ENCODE data around the gene IFITM2. TPM values are rescaled to one million over a fixed set of nuclear protein-coding genes. Genes with fewer than 3 reads are reported as not detected.
"Not testable (repeated sequence)": the region's sequence is repeated elsewhere in the genome, so short reads cannot be mapped to it uniquely, and the experiment has no call there.

IFITM2 gene
- polyA plus RNA-seq, 1 donor, result 79.2 TPM

- DNase-seq, result not testable (repeated sequence)
These were observed 2.5 kb downstream of the IFITM2 start for GRCh38 chr11:309979-310572.

DNA sequence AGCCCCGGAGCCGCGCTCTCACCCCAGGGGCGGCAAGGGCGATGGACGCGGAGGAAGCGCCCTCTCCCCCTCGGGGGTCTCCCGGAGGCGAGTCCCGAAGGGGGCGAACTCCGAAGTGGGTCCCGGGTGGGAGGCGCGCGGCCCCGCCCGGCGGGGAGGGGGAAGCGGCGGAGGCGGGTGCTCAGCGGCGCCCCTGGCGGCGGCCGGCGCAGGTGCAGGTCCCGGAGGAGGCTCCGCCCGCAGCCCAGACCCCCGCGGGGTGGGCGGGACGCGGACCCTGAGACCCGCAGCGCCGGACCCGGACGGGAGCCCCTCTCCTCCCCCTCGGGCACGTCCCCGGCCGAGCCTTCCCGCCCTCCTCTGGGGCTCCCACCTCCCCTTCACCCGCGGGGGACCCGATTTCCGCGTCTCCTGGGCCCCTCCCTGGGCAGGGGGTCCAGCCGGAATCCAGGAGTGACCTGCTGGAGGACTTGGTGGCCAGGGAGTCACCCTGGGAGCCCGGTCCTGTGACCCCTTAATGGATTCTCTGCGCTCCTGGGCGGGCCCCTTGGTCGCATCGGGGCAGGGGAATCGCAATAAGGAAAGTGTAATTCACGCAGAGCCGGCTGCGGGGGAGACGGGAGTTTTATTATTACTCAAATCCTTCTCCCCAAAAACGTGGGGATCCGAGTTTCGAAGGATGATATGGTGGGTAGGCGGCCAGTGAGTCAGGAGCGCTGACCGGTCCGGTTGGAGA is 3.6 kb downstream of the IFITM2 start:
- DNase-seq, result not testable (repeated sequence)

DNA sequence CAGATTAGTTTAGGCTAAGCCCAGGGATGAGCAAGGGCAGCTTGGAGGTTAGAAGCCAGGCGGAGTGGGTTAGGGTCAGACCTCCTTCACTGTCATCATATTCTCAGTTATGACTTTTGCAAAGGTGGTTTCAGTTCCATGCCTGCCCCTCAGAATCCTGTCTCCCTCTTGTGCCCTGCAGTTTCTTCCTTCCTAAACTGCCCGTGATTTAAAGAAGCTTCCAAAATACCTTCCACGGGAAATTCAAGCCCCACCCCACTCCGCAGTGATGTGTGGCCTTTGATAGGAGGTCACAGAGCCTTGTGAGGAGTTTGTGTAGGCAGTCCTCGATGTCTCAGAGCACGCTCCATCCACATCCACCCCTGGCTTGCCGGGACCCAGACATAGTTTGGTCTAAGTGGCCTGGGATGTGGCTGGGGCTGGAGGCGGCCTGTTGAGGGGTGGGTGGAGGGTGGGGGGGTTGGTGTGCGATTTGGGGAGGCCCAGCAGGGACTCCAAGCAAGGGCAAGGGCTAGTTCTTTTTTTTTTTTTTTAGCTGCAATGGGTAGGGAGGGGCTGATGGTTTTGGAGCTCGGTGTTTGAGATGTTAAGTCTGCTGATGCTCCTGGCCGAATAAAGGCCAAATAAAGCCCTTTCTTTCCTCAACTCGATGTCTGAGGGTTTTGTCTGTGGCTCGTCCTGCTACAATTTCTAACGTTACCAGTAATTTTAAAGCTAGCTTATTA is 4.6 kb downstream of the IFITM2 start:
- DNase-seq, result no peak

GRCh38 chr11:313304-313786 is 5.7 kb downstream of the IFITM2 start:
- DNase-seq, result no peak

DNA sequence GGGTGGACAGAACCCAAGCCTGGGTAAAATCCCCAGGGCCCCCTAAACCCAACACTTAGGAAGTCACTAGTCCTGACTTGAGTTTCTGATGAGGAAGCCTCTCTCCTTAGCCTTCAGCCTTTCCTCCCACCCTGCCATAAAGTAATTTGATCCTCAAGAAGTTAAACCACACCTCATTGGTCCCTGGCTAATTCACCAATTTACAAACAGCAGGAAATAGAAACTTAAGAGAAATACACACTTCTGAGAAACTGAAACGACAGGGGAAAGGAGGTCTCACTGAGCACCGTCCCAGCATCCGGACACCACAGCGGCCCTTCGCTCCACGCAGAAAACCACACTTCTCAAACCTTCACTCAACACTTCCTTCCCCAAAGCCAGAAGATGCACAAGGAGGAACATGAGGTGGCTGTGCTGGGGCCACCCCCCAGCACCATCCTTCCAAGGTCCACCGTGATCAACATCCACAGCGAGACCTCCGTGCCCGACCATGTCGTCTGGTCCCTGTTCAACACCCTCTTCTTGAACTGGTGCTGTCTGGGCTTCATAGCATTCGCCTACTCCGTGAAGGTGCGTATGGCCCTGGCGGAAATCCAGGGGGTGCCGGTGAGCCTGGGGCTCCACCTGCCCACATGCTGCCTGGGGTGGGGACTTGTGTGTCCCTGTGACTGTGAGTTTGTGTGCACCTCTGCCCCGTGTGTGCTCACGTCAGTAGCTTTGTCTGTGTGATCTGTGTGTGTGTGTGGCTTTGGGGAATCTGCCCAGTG is 6.4 kb downstream of the IFITM2 start, which contains the start of gene IFITM1:
IFITM1 (plus strand) TSS at position 254 of the 767 bp plus-strand sequence; CDS start at position 385, 131 bp downstream.
- DNase-seq, result no peak

DNA sequence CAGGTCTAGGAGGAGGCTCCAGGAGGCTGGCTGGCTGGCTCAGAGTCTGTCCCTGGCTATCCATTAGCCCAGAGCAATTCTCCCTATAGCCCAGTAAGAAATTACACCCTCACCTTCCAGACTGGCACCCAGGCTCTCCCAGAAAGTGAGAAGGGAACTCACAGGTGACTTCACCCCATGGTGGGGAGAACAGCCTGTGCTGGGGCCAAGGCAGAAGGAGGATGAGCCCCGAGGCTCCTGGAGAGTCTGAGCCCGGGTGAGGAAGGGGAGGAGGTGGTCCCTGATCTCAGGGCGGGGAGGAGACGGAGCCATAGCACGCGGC is 6.9 kb downstream of the IFITM2 start:
- DNase-seq, result not testable (repeated sequence)

DNA sequence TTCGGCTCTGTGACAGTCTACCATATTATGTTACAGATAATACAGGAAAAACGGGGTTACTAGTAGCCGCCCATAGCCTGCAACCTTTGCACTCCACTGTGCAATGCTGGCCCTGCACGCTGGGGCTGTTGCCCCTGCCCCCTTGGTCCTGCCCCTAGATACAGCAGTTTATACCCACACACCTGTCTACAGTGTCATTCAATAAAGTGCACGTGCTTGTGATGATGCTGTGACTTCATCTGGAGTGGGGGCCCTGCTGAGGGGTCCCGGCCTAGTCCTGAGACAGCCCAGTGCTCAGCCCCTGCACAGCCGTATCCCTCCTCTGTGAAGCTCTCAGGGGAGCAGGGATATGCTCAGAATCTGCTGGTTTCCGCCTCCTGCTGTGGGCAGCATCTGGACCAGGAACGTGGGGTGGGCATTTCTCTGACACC is 7.5 kb downstream of the IFITM2 start:
- DNase-seq, result no peak

DNA sequence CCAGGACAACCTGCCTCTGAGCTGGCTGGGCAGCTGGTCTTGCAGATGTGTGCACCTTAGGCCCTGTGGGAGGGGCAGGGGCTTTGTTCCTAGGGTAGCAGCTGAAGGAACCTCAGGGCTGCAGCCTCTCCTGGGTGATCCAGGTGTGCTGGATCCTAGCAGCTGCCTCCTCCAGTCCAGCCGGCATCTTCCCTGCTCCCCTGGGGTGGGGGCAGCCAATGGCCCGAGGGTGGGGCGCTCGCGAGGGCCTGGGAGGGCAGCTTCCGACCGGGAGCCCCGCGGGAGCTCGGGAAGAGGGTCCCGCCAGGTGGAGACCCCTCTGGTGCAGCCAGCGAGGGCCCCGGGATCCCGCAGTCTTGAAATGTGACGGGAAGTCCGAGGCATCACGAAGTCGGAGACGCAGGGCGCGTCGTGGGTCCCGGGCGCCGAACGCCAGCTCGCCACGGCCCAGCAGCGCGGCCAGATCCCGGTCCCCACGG is 7.9 kb downstream of the IFITM2 start:
- no peak for DNase-seq

GRCh38 chr11:316031-316701 is 8.6 kb downstream of the IFITM2 start:
- DNase-seq, result no peak

DNA sequence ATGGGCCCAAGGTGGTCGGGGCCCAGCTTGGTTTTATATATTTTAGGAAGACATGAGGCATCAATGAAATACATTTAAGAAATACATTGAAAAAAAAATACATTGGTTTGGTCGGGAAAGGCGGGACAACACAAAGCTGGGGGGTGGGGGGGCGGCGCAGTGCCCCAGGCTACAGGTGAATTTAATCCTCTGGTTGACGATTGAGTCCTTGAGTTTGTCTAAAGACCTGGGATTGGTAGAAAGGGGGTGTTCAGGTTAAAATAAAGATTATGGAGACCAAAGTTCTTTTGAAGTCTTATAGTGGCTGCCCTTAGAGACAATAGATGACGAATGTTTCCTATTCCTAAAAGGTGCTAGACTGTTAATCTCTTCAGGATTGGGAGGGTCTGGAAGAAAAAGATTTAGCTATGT is 9.3 kb downstream of the IFITM2 start:
- no peak for DNase-seq

GRCh38 chr11:317668-318404 is 10.2 kb downstream of the IFITM2 start:
- not testable (repeated sequence) for DNase-seq

DNA sequence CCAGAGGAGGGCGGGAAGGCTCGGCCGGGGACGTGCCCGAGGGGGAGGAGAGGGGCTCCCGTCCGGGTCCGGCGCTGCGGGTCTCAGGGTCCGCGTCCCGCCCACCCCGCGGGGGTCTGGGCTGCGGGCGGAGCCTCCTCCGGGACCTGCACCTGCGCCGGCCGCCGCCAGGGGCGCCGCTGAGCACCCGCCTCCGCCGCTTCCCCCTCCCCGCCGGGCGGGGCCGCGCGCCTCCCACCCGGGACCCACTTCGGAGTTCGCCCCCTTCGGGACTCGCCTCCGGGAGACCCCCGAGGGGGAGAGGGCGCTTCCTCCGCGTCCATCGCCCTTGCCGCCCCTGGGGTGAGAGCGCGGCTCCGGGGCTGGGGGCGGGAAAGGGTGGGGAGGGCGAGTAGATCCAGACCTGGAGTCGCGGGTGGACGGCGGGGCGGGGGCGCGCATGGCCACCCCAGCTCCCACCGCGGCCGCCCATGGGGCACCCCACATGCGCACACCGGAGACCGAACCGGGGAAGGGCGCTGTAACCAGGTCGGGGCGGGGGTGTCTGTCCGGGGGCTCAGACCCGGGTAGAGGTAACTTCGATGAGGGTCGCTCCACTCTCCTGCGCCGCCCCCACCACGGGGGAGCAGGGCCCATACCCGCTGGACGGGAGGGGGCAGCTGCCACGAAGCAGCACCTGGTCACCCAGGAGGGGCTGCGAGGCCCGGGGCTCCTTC is 10.9 kb downstream of the IFITM2 start:
- DNase-seq, result not testable (repeated sequence)

GRCh38 chr11:319121-319887 is 11.7 kb downstream of the IFITM2 start:
- not testable (repeated sequence) for DNase-seq

DNA sequence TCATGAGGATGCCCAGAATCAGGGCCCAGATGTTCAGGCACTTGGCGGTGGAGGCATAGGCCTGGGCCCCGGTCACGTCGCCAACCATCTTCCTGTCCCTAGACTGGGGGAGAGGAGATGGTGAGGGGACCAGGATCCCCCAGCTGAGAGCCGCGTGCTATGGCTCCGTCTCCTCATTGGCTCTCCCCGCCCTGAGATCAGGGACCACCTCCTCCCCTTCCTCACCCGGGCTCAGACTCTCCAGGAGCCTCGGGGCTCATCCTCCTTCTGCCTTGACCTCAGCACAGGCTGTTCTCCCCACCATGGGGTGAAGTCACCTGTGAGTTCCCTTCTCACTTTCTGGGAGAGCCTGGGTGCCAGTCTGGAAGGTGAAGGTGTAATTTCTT is 12.3 kb downstream of the IFITM2 start:
- not testable (repeated sequence) for DNase-seq

DNA sequence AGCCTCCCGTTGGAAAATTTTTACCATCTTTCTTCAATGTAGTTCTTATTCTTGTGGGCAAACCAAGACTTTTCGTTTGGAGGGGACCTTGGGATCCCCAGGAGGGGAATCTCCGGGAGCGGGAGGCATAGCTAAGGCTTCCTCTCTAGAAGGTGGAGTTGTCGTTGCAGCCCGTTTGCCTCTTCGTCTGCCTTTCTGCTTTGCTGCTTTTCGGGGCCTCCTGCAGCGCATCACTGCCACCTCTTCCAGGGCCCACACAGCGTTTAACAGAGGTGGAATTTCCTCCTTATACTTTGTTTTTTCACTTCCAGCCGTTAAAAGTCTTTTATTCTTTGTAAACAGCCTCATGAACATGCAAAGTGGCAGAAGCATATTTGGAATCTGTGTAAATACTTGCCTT is 16.5 kb downstream of the IFITM2 start:
- DNase-seq, result no peak

- not testable (repeated sequence) for DNase-seq
These were observed 17.2 kb downstream of the IFITM2 start for GRCh38 chr11:324593-325517.

DNA sequence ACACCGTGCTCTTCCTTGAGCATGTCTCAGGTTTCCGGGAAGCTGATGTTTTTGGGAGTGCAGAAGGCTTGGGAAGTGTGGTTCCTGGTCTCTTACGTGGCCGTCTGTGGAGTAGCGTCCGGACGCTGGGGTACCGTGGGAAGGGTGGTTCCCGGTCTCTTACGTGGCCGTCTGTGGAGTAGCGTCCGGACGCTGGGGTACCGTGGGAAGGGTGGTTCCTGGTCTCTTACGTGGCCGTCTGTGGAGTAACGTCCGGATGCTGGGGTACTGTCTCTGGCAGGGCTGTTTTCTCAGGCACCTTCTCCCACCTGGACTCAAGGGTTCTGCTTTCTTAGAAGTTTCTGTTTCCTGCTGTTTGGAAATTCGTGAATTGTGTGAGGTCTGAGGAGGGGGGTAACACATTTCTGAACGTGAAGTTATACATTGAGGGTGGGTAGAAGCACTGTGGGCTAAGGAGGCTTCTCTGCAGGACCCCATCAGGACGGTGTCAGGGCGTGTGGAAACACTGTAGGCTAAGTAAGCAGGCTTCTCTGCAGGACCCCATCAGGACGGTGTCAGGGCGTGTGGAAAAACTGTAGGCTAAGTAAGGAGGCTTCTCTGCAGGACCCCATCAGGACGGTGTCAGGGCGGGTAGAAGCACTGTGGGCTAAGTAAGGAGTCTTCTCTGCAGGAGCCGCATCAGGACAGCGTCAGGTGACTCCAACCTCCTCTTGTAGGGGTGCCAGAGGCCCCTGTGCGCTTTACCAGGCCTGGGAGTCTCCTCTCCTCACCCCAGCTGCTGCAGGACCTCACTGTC is 18.4 kb downstream of the IFITM2 start:
- no peak for DNase-seq

- DNase-seq, result no peak
These were observed 18.9 kb downstream of the IFITM2 start for GRCh38 chr11:326592-326841.
